ENCODE measurements around the gene INPP4A.

Gene INPP4A

DNA sequence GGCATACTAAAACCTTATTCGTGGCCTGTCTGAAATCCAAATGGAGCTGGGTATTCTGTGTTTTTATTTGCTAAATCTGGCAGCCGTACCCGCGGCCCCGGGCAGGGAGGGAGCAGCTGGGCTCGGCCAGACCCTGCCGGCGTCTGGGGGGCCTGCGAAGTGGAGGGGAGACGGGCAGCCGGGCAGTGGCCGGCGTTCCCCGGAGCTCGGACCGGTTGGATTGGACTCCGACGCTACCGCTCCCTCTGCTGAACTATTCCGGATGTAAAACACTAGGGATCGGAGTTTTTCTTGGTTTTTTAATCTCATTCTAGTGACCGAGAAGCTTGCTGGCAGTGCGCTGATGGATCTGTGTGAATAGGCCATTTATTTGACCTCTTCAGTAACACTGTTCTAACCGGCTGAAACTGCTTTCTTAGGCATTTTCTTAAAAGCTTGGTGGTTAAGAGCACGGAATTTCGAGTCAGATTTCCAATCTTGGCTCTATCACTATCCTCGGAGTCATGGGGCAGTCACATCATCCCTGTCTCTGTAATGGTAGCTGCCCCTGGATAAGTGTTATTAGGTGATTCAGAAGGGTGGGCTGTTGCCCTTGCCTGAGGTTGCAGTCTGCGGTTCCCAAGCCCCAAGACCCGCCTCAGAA is 164.4 kb downstream of the INPP4A start:
- peak overlapping the region; percentile 85 for H3K4me3 ChIP-seq (ENCODE audit: low read depth, low read length)

DNA sequence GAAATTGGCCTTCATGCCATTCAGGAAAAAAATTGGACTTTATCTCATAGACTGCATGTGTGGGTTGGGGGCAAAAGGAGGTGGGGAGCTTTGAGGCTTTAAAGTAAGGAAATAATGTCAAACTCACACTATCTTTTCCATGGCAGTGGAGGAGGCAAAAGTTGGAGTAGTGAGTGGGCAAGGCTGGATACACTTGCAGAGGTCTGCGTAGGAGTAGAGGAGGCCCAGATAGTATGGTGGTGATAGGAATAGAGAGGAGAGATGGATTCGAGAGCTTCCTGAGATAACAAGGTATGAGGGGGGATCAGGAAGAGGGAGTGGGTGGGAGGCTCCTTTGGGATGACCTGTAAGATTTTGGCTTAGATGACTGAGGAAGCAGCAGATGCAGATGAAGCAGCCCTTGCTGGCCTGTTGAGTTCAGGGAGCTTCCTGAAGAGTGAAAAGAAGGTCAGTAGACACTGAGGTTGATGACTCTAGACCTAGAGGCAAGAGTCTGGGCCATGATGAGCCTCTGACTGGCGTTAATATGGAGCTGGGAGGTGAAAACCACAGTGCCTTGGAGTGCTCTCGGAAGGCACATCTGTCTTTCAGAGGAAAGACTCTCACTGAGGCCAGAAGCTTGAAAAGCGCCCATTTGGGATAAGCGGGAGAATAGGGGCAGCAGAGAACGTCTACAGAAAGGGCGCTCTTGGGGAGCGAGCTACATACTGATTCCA is 169.5 kb downstream of the INPP4A start:
- H3K4me3 ChIP-seq (ENCODE audit: low read depth, low read length) = no peak overlapping the region

GRCh38 chr2:98615481-98615880 is 170.8 kb downstream of the INPP4A start:
- no peak overlapping the region for H3K4me3 ChIP-seq (ENCODE audit: low read depth, low read length)

DNA sequence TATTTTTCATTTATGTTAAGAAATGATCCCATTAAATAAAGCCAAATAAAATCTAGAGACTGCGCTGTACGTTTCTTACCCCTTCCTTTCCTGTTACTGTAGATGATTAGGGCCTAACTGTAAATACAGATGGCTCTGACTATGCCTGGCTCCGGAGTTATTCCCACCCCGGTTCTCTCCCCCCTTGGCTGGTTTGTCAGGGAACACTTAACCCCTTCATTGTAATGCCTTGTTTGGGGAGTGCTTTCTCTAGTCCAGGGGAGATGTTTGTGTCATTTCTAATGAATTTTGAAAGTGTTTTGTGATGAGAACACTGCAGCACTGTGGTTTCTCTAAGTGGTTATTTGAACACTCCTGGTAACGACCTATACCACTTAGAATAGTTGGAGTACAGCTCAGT is 172.5 kb downstream of the INPP4A start:
- H3K4me3 ChIP-seq (ENCODE audit: low read depth, low read length) = no peak overlapping the region

DNA sequence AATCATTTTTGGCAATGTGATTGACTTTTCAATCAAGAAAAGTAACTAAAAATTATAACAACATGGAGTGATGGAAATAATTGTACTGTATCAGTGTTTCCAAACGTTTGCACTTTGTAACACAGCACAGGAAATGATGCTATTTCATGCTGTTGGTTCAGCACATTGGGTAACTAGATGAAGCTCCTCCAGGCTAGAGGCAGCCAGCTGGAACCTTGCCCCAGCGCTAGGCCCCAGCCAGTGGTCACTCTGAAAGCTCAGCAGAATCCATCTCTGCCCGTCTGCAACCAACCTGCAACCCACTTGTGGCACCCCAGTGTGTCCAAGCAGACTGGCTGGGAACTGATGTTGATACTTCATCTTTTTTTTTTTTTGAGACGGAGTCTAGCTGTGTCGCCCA is 179.0 kb downstream of the INPP4A start:
- H3K4me3 ChIP-seq (ENCODE audit: low read depth, low read length) = no peak overlapping the region

DNA sequence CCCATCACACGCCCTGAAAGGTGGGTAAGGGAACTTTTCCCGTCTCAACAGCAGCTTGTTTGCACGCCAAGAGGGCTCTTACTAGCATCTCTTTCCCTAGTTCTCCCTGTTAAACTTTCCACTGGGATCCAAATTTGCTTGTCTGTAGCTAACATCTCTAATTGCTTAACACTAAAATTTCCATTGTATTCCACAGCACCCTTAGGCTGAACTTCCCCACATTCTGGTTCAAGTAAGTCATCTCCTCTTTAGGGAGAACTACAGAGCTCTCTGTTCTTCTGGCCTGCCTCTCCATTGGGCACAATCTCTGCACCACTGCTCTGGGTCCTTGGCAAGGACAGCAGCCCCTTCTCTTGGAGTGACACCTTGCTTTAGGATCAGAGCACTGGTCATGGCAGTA is 187.7 kb downstream of the INPP4A start:
- no peak overlapping the region for H3K4me3 ChIP-seq (ENCODE audit: low read depth, low read length)

- H3K4me3 ChIP-seq (ENCODE audit: low read depth, low read length) = no peak overlapping the region
These were observed 189.9 kb downstream of the INPP4A start for GRCh38 chr2:98634406-98635092.

DNA sequence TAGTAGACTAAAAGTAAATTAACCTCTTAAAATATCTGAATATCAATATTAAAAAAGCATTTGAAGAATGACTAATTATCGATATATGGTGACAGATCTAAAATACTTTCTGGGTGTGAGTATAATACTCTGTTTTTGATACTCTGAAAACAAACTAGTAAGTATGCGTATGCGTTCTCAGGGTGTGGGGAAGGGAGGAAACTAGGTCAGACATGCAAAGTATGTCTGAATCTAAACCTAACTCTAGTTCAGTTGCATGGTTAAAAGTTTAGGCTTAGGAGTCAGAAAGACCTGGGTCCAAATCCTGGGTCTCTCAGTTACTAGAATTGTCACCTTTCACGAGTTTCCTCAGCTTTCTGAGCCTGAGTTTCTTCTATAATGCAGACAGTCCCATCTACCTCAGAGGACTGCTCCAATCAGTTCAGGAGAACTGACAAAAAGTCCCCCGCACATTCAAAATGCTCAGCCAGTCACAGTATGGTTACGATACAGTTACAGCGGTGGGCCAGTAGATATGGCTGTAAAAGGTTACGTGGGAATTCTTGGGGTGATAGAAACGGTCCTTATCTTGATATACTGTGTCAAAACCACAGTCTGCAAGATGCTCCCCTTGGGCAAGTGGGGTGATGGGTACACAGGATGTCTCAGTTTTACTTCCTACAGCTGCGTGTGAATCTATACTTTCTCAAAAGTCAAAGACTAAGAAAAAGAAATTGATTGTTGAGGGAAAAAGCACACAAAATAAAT is 192.9 kb downstream of the INPP4A start:
- no peak overlapping the region for H3K4me3 ChIP-seq (ENCODE audit: low read depth, low read length)

DNA sequence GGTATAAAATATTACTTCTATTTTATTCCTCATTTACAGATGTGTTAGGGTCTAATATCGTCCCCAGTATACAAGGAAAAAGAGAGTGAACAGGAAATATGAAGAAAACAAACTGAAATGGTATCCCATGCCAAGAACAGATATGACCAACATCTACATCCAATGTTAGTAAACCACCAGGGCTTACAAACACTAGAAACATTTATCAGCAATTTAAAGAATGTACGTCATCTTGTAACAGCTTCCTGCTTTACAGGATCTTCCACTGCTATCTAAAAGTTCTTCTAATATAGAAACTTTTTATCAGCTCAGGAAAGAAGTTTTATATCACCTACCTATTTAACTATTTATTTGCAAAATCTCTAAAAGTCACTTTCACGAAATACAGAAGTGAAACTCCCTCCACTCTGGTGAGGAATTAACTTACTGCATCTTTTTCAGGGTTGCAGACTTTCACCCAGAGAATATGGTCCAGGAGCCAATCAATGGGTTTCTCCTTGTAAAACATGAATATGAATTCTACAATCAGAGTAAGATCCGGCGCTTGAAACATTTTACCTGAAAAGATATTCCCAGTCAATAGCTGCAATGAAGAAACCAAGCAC is 198.9 kb downstream of the INPP4A start:
- H3K4me3 ChIP-seq (ENCODE audit: low read depth, low read length) = no peak overlapping the region
